Left lung (tissue), 10 donors: Measurements from ENCODE around the gene PET100. TPM values are rescaled to one million over a fixed set of nuclear protein-coding genes. Genes with fewer than 3 reads are reported as not detected.
A peak's percentile ranks its signal among the peaks of the same experiment; 100 is the strongest.

Source experiments
- ATAC-seq: fragments of 200-7000 bp; cut with Tn5 transposase; one replicate; pipeline ENCODE4 v1.9.1; 2020; ENCODE audit warnings: moderate library complexity
- DNase-seq, 4 donors: peaks; one replicate each; pipeline ENCODE4 v3.0.0-alpha.2; 2013 to 2020
- H3K27ac ChIP-seq, 2 donors: fragments of 200-600 bp; sonication (generic) in 1 of 2; one replicate each; pipeline versions ENCODE4 v1.5.0 to v1.8.0; 2020 to 2021
- H3K27me3 ChIP-seq, 2 donors: fragments of 200-600 bp; sonication (generic) in 1 of 2; one replicate each; pipeline versions ENCODE4 v1.5.0 to v1.8.0; 2020 to 2021
- H3K36me3 ChIP-seq, 2 donors: fragments of 200-600 bp; sonication (generic) in 1 of 2; one replicate each; pipeline versions ENCODE4 v1.5.0 to v1.8.0; 2020 to 2021
- H3K4me1 ChIP-seq, 2 donors: fragments of 200-600 bp; one replicate each; pipeline ENCODE4 v1.8.0; 2021
- H3K4me3 ChIP-seq, 2 donors: fragments of 200-600 bp; sonication (generic) in 1 of 2; one replicate each; pipeline versions ENCODE4 v1.5.0 to v1.8.0; 2020 to 2021; ENCODE audit warnings: mild to moderate bottlenecking in 1 of 2
- H3K9me3 ChIP-seq, 2 donors: fragments of 200-600 bp; sonication (generic) in 1 of 2; one replicate each; pipeline versions ENCODE4 v1.5.0 to v1.8.0; 2020 to 2021
- CTCF ChIP-seq, 2 donors: fragments of 200-600 bp; sonication (generic) in 1 of 2; IDR thresholded peaks; one replicate each; pipeline versions ENCODE4 v1.5.0 to v1.8.0; 2021; ENCODE audit warnings: antibody characterized with exemption in 2 of 2
- intact Hi-C, 2 donors: fragments of 100-400 bp; cut with DNase I; formaldehyde crosslinking; loops; one replicate each; pipeline versions ENCODE4 v1.11.2 to v1.14.2; 2022
- polyA plus RNA-seq, 6 donors: library from polyadenylated mRNA; unstranded; fragments of 120-200 nt; gene quantifications; one replicate each; pipeline ENCODE4 v1.2.1, GENCODE V29; 2013; ENCODE audit not compliant: insufficient read length in 6 of 6
- total RNA-seq, 2 donors: library from RNA; stranded (reverse); fragmentation: NEBNext Ultra II Directional; extraction: Animal tissue kit (Norgen Biotek cat#: 25700); gene quantifications; one replicate each; pipeline ENCODE4 v1.2.1, GENCODE V29; 2021
- donor health status: DM: no; HTN: yes; CAD: no.
- donor health status: DM: no; HTN: no; CAD: no.

PET100 gene
- total and polyA plus RNA-seq, 8 donors = 82.8 to 111 (median 97.7) TPM

- peaks cover under 1 to 52% of the 10 kb centered on the region in 2 donors for H3K27me3 ChIP-seq
- intact Hi-C loops = no loop called here
- H3K4me1 ChIP-seq = no peaks in the 10 kb centered on the region
- TF ChIP-seq CTCF (IDR thresholded peaks at IDR 0.05) = no peak
- peak in 2 of 4 donors; percentile 16 to 56 for DNase-seq
- no peak overlapping the region for H3K4me3 ChIP-seq
- peak; percentile 72 for ATAC-seq
- no peaks in the 10 kb centered on the region for H3K9me3 ChIP-seq
- peak overlapping the region in 1 of 2 donors; percentile 7 for H3K27ac ChIP-seq
- H3K36me3 ChIP-seq = no peaks in the 10 kb centered on the region
Measured at GRCh38 chr19:7602240-7602934, 27.2 kb upstream of the PET100 start.

- H3K4me3 ChIP-seq = no peak overlapping the region
- no peaks in the 10 kb centered on the region for H3K36me3 ChIP-seq
- intact Hi-C loops = no loop called here
- TF ChIP-seq CTCF (IDR thresholded peaks at IDR 0.05) = no peak
- no peak for ATAC-seq
- no peak for DNase-seq
- peak overlapping the region in 1 of 2 donors; percentile 7 for H3K27ac ChIP-seq
- H3K9me3 ChIP-seq = no peaks in the 10 kb centered on the region
- peaks cover 0 to 46% of the 10 kb centered on the region in 2 donors for H3K27me3 ChIP-seq
- H3K4me1 ChIP-seq = no peaks in the 10 kb centered on the region
Measured at GRCh38 chr19:7602935-7603497, 26.6 kb upstream of the PET100 start.

DNA sequence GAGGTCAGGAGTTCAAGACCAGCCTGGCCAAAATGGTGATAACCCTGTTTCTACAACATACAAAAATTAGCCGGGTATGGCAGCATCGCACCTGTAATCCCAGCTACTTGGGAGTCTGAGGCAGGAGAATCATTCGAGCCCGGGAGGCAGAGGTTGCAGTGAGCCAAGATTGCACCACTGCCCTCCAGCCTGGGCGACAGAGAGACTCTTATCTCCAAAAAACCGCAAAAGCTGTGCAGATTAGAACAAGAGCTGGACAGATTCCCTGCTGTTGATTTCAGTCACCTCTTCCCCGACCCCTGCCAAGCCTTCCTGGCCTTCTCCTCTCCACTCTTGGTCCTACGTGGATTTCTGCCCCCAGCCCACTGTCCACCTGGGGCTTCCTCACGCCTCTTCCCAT lies 25.7 kb upstream of the PET100 start:
- intact Hi-C loops = no loop called here
- Histone ChIP-seq H3K4me3 (no peak overlapping the region), H3K27me3 (peaks cover 0 to 37% of the 10 kb centered on the region in 2 donors), H3K9me3 (no peaks in the 10 kb centered on the region), H3K36me3 (no peaks in the 10 kb centered on the region), H3K27ac (no peak overlapping the region), H3K4me1 (no peaks in the 10 kb centered on the region)
- DNase-seq (no peak), ATAC-seq (no peak)
- TF ChIP-seq CTCF (IDR thresholded peaks at IDR 0.05) = no peak

DNA sequence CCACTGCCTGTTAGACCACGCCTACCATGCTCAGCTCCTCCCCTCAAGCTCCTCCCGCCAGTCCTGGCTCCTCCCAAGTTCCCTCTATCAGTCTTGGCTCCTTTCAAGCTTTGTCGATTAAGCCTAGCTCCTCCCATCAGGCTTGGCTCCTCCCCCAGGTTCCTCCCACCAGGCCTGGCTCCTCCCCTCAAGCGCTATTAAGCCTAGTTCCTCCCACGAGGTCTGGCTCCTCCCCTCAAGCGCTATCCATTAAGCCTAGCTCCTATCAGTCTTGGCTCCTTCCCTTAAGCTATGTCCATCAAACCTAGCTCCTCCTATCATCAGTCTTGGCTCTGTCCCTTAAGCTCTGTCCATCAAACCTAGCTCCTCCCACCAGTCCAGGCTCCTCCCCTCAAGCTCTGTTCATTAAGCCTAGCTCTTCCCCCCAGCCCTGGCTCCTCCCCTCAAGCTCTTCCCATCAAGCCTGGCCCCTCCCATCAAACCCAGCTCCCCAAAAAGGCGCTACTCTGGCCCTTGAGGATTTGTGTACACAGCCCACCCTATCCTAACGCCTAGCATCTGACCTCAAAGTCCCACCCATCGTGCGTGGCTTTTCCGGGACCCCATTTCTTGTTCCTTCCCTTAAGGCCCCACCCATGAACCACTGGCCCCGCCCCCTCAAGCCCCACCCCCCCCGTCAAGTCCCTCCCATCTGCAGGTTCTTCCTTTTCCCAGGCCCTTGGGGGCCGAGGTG lies 23.9 kb upstream of the PET100 start:
- H3K27me3 ChIP-seq = peaks cover 0 to 36% of the 10 kb centered on the region in 2 donors
- no peak for DNase-seq
- H3K36me3 ChIP-seq = peaks cover 0 to 4% of the 10 kb centered on the region in 2 donors
- intact Hi-C loops = no loop called here
- no peak for TF ChIP-seq CTCF (IDR thresholded peaks at IDR 0.05)
- no peak overlapping the region for H3K4me3 ChIP-seq
- H3K9me3 ChIP-seq = no peaks in the 10 kb centered on the region
- no peak overlapping the region for H3K27ac ChIP-seq
- no peak for ATAC-seq
- no peaks in the 10 kb centered on the region for H3K4me1 ChIP-seq

- H3K4me3 ChIP-seq = no peak overlapping the region
- peaks cover 0 to 34% of the 10 kb centered on the region in 2 donors for H3K27me3 ChIP-seq
- DNase-seq = no peak
- H3K36me3 ChIP-seq = peaks cover 0 to 10% of the 10 kb centered on the region in 2 donors
- TF ChIP-seq CTCF (IDR thresholded peaks at IDR 0.05) = no peak
- no peak overlapping the region for H3K27ac ChIP-seq
- no peaks in the 10 kb centered on the region for H3K4me1 ChIP-seq
- no peak for ATAC-seq
- no peaks in the 10 kb centered on the region for H3K9me3 ChIP-seq
- intact Hi-C loops = no loop called here
Measured at GRCh38 chr19:7606289-7606688, 23.3 kb upstream of the PET100 start.
